Melanocyte of skin (primary cell): ENCODE measurements around the gene SFTA2. TPM values are rescaled to one million over a fixed set of nuclear protein-coding genes. Genes with fewer than 3 reads are reported as not detected.

ENCODE experiments used
- small RNA-seq, 2 donors: library from RNA; depleted of rRNA; stranded (forward); fragments of <200 nt; gene quantifications; one replicate each; pipeline ENCODE3, GENCODE V24; 2012
- total RNA-seq, 2 donors: library from RNA; depleted of rRNA; stranded (reverse); fragments of >200 nt; gene quantifications; 2 replicates each; pipeline ENCODE4 v1.2.3, GENCODE V29; 2012

SFTA2 gene
- not detected for total RNA-seq

GRCh38 chr6:30931969-30932645 lies at the start of gene SFTA2:
Gene SFTA2 (minus strand): TSS chr6:30932170. CDS start chr6:30932096, 74 bp downstream.

DNA sequence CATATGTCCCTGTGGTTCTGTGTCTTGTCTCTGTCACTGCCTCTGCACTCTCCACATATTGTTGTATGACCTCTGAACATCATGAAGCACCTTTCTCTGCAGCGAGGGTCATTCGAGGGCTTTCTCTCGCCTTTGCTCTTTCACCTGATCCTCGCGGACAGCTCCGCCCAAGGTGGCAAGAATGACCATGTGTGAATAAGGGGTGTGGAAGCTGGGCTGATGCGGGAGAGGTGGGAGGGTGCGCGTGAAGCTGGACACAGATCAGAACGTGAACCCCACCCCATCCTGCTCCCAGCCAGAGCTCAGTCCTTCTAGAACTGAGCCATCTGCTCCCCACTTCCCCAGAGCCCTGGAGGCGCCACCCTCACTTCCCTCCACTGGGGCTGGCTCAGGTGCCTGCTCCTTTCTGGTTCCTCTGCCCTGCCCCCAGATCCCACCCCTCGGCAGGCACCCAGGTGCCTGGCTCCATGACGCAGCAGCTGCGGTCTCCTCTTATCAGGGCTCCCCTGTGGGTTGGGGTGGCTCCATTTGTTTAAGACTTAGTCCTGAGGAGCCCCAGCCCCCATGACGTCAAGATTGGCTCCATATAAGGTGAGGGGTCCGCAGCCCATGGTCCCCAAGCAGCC lies 8.5 kb upstream of the SFTA2 start, which contains the start of gene MUCL3:
Gene MUCL3, plus strand, starts transcription at position 613 of the 626 bp plus-strand sequence. CDS start 27 bp downstream, outside the sequence.

DNA sequence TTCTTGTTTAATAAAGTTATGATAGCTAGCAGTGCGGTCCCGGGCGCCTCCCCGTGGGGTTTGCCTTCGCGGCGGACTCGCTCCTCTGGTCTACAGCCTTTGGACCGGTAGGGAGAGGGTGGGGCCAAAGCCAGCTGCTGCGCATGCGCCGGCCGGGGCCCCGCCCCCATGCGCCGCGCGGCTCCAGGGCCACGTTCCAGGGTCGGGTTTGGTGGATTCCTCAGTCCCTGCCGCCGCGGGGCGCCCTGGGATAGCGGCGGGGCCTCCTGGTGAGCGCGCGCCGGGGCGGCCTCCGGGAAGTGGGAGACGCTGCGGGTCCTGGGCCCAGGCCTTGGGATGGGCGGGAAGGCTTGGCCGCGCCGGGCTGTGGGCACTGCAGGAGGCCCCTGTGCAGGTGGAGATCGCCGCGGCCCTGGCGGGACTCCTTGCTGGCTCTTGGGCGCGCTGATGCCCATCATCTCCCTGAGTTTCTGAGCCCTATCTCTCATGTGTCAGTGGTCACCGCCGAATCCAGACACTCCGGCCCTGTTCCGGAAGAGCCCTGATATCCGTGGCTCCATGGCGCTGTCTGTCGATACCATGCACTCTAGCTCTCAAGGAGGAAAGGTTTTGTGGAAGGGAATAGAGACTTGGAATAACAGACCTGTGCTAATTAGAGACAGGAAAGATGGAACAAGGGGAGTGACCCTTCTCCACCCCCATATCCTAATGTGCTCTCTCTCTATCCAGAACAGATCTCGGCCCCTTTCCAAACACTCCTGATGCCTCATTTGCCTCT lies 17.7 kb downstream of the SFTA2 start, which contains the start of gene VARS2:
Gene VARS2, plus strand, starts transcription at position 163 of the 778 bp plus-strand sequence. Its CDS starts 599 bp downstream, at position 762.

GRCh38 chr6:30907758-30908591 lies 24.0 kb downstream of the SFTA2 start, which contains the start of gene GTF2H4:
Gene GTF2H4 (plus strand): TSS chr6:30908207.

GRCh38 chr6:30883685-30884520 lies 48.1 kb downstream of the SFTA2 start, which contains the start of gene DDR1:
Gene DDR1 (plus strand): TSS chr6:30884519. CDS start chr6:30888730, 4,211 bp downstream.

Small RNAs within 50 kb of the gene (small RNA-seq; reads per million reads assigned to genes)
- 0 reads per million in 2 donors for gene RF00019

Other genes with a start within 250 kb of the SFTA2 start
- gene PPP1R18, start 245.5 kb downstream of the SFTA2 start, total RNA-seq, result 10 to 100 TPM; 25.5 to 49.3 TPM
- 1 to 10 TPM; 4.5 to 10.0 TPM for gene NRM, start 241.2 kb downstream of the SFTA2 start, total RNA-seq
- gene MDC1, start 214.9 kb downstream of the SFTA2 start, total RNA-seq, result 10 to 100 TPM in 1 of 2 donors, 1 to 10 TPM in 1; 6.9 to 11.7 TPM
- gene TUBB, start 211.8 kb downstream of the SFTA2 start, total RNA-seq, result 1,000 to 10,000 TPM in 1 of 2 donors, 100 to 1,000 TPM in 1; 471 to 1,023 TPM
- 100 to 1,000 TPM; 115 to 173 TPM for gene FLOT1, start 189.5 kb downstream of the SFTA2 start, total RNA-seq
- gene IER3, start 187.6 kb downstream of the SFTA2 start, total RNA-seq, result 100 to 1,000 TPM; 106 to 125 TPM
- 10 to 100 TPM; 16.2 to 17.0 TPM for gene DDR1, start 47.7 kb downstream of the SFTA2 start, total RNA-seq
- 10 to 100 TPM; 12.0 to 17.3 TPM for gene GTF2H4, start 24.0 kb downstream of the SFTA2 start, total RNA-seq
- 10 to 100 TPM; 19.3 to 24.8 TPM for gene VARS2, start 17.9 kb downstream of the SFTA2 start, total RNA-seq
- not detected for gene MUCL3, start 8.8 kb upstream of the SFTA2 start, total RNA-seq
- gene MUC21, start 51.5 kb upstream of the SFTA2 start, total RNA-seq, result not detected
- gene MUC22, start 78.3 kb upstream of the SFTA2 start, total RNA-seq, result not detected
- gene C6orf15, start 180.4 kb upstream of the SFTA2 start, total RNA-seq, result not detected
- under 1 TPM; under 0.01 to 0.67 TPM for gene PSORS1C1, start 182.6 kb upstream of the SFTA2 start, total RNA-seq
- gene CDSN, start 188.3 kb upstream of the SFTA2 start, total RNA-seq, result under 1 TPM in 1 of 2 donors, not detected in 1; under 0.01 TPM
- not detected for gene PSORS1C2, start 206.9 kb upstream of the SFTA2 start, total RNA-seq
- gene CCHCR1, start 225.6 kb upstream of the SFTA2 start, total RNA-seq, result 10 to 100 TPM; 10.7 to 16.7 TPM
- 10 to 100 TPM; 15.5 to 23.6 TPM for gene TCF19, start 226.4 kb upstream of the SFTA2 start, total RNA-seq
- gene POU5F1, start 238.5 kb upstream of the SFTA2 start, total RNA-seq, result not detected